Measurements from ENCODE around the gene MEF2D.

MEF2D gene

DNA sequence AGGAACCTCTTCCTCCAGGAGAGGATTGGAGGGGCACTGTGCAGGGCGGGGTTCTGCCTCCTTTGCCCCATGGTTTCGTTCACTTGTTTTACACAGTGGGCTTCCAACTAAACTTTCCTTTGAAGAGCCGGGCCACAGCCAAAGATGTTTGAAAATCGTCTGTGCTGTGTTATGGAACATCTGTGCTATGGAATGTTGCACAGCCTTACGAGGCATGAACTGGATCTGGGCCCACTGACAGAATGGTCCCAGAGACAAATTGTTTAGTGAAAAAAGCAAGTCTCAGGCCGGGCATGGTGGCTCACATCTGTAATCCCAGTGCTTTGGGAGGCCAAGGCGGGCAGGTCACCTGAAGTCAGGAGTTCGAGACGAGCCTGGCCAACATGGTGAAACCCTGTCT, 12.6 kb upstream of the MEF2D start:
- no peaks in the 10 kb centered on the region for H3K36me3 ChIP-seq (replicated peaks in 1 of 2; ENCODE audit: control insufficient read depth in 2 of 2, insufficient read depth in 2 of 2, low read length in 2 of 2)
- H2BK12ac ChIP-seq (ENCODE audit: low read length), result no peak overlapping the region
- no peak overlapping the region for H2AK5ac ChIP-seq (ENCODE audit: low read depth, low read length)
- H4K91ac ChIP-seq (ENCODE audit: low read depth, low read length, poor library complexity), result no peak overlapping the region
- peaks cover 0 to 52% (median 2%) of the 10 kb centered on the region in 3 experiments for H3K27me3 ChIP-seq (ENCODE audit: control insufficient read depth in 3 of 3, insufficient read depth in 3 of 3, low read depth in 1 of 3, low read length in 3 of 3)
- H3K9me3 ChIP-seq (replicated peaks in 1 of 2; ENCODE audit: control insufficient read depth in 2 of 2, insufficient read depth in 1 of 2, low read depth in 1 of 2, low read length in 2 of 2), result no peaks in the 10 kb centered on the region
- H3K9ac ChIP-seq (ENCODE audit: low read depth, low read length, poor library complexity), result no peak overlapping the region
- H2BK120ac ChIP-seq (ENCODE audit: low read depth, low read length), result no peak overlapping the region
- H2BK15ac ChIP-seq (ENCODE audit: low read length), result no peak overlapping the region
- no peak overlapping the region for H3K4me3 ChIP-seq (ENCODE audit: low read length in 2 of 2)
- WGBS, 2 donors (ENCODE audit: extremely low coverage in 2 of 2, insufficient read length in 2 of 2, insufficient replicate concordance in 1 of 2), result no CpG with 5 or more reads among the region's 9 CpGs
- no peak overlapping the region for H2BK5ac ChIP-seq (ENCODE audit: low read length)
- no peak overlapping the region for H3K4me2 ChIP-seq (ENCODE audit: insufficient read depth, low read length, poor library complexity, severe bottlenecking)
- no peak overlapping the region for H3K14ac ChIP-seq (ENCODE audit: low read length)
- no peak overlapping the region for H4K8ac ChIP-seq (ENCODE audit: low read depth, low read length)
- no peak overlapping the region for H3K4ac ChIP-seq (ENCODE audit: low read length)
- DNase-seq (ENCODE audit: low spot score), result no peak
- peaks cover 0 to 8% of the 10 kb centered on the region in 2 donors for H3K4me1 ChIP-seq (ENCODE audit: control insufficient read depth in 2 of 2, insufficient read depth in 1 of 2, low read depth in 1 of 2, low read length in 2 of 2)
- no peak overlapping the region for H3K27ac ChIP-seq (replicated peaks; ENCODE audit: low read length)
- peaks cover 3% of the 10 kb centered on the region for H3K79me1 ChIP-seq (ENCODE audit: low read depth, low read length)
- no peak overlapping the region for H3K23ac ChIP-seq (ENCODE audit: low read depth, low read length, poor library complexity)
- no peak overlapping the region for H2AFZ ChIP-seq (ENCODE audit: low read length)
- no peak overlapping the region for H3K18ac ChIP-seq (ENCODE audit: low read length)

DNA sequence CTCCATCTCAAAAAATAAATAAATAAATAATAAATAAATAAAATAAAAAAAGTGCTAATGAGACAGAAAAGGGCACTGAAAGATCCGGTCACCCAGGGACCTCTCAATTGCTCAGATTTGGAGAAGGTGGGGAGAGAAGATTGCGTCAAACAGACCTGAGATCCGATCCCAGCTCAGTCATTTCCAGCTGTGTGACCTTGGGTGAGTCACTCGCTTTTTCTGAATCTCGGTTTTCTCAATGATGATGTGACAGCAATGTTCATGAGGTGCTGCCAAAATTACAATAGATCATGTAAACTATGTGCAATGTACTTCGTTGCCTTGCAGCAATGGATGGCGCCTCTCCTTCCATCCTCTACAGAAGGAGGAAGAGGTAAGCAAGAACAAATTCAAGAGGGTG, 11.1 kb upstream of the MEF2D start:
- Histone ChIP-seq H3K4ac (ENCODE audit: low read length) (no peak overlapping the region), H2BK12ac (ENCODE audit: low read length) (no peak overlapping the region), H3K4me3 (ENCODE audit: low read length in 2 of 2) (no peak overlapping the region), H3K36me3 (replicated peaks in 1 of 2; ENCODE audit: control insufficient read depth in 2 of 2, insufficient read depth in 2 of 2, low read length in 2 of 2) (no peaks in the 10 kb centered on the region), H3K23ac (ENCODE audit: low read depth, low read length, poor library complexity) (no peak overlapping the region), H3K4me2 (ENCODE audit: insufficient read depth, low read length, poor library complexity, severe bottlenecking) (no peak overlapping the region), H3K4me1 (ENCODE audit: control insufficient read depth in 2 of 2, insufficient read depth in 1 of 2, low read depth in 1 of 2, low read length in 2 of 2) (peaks cover 0 to 8% of the 10 kb centered on the region in 2 donors), H2AFZ (ENCODE audit: low read length) (no peak overlapping the region), H3K79me1 (ENCODE audit: low read depth, low read length) (peaks cover 3% of the 10 kb centered on the region), H3K18ac (ENCODE audit: low read length) (no peak overlapping the region), H2AK5ac (ENCODE audit: low read depth, low read length) (no peak overlapping the region), H3K27me3 (ENCODE audit: control insufficient read depth in 3 of 3, insufficient read depth in 3 of 3, low read depth in 1 of 3, low read length in 3 of 3) (peaks cover 0 to 53% (median 2%) of the 10 kb centered on the region in 3 experiments), H4K8ac (ENCODE audit: low read depth, low read length) (no peak overlapping the region), H2BK5ac (ENCODE audit: low read length) (no peak overlapping the region), H3K14ac (ENCODE audit: low read length) (no peak overlapping the region), H3K27ac (replicated peaks; ENCODE audit: low read length) (no peak overlapping the region), H2BK120ac (ENCODE audit: low read depth, low read length) (no peak overlapping the region), H4K91ac (ENCODE audit: low read depth, low read length, poor library complexity) (no peak overlapping the region), H2BK15ac (ENCODE audit: low read length) (no peak overlapping the region), H3K9me3 (replicated peaks in 1 of 2; ENCODE audit: control insufficient read depth in 2 of 2, insufficient read depth in 1 of 2, low read depth in 1 of 2, low read length in 2 of 2) (no peaks in the 10 kb centered on the region), H3K9ac (ENCODE audit: low read depth, low read length, poor library complexity) (no peak overlapping the region)
- no peak for DNase-seq (ENCODE audit: low spot score)
- WGBS, 2 donors (ENCODE audit: extremely low coverage in 2 of 2, insufficient read length in 2 of 2, insufficient replicate concordance in 1 of 2), result no CpG with 5 or more reads among the region's 7 CpGs

GRCh38 chr1:156510709-156511108, 10.1 kb upstream of the MEF2D start:
- H2BK15ac ChIP-seq (ENCODE audit: low read length), result peak overlapping the region; percentile 96
- H2BK12ac ChIP-seq (ENCODE audit: low read length), result peak overlapping the region; percentile 63
- H4K91ac ChIP-seq (ENCODE audit: low read depth, low read length, poor library complexity), result no peak overlapping the region
- H3K4me1 ChIP-seq (ENCODE audit: control insufficient read depth in 2 of 2, insufficient read depth in 1 of 2, low read depth in 1 of 2, low read length in 2 of 2), result peaks cover 0 to 8% of the 10 kb centered on the region in 2 donors
- no peaks in the 10 kb centered on the region for H3K9me3 ChIP-seq (replicated peaks in 1 of 2; ENCODE audit: control insufficient read depth in 2 of 2, insufficient read depth in 1 of 2, low read depth in 1 of 2, low read length in 2 of 2)
- no CpG with 5 or more reads among the region's 13 CpGs for WGBS, 2 donors (ENCODE audit: extremely low coverage in 2 of 2, insufficient read length in 2 of 2, insufficient replicate concordance in 1 of 2)
- no peak for DNase-seq (ENCODE audit: low spot score)
- peaks cover 0 to 48% (median 2%) of the 10 kb centered on the region in 3 experiments for H3K27me3 ChIP-seq (ENCODE audit: control insufficient read depth in 3 of 3, insufficient read depth in 3 of 3, low read depth in 1 of 3, low read length in 3 of 3)
- peak overlapping the region; percentile 20 for H2BK120ac ChIP-seq (ENCODE audit: low read depth, low read length)
- no peak overlapping the region for H3K9ac ChIP-seq (ENCODE audit: low read depth, low read length, poor library complexity)
- peak overlapping the region; percentile 8 for H4K8ac ChIP-seq (ENCODE audit: low read depth, low read length)
- no peak overlapping the region for H3K4ac ChIP-seq (ENCODE audit: low read length)
- H3K14ac ChIP-seq (ENCODE audit: low read length), result no peak overlapping the region
- H3K4me2 ChIP-seq (ENCODE audit: insufficient read depth, low read length, poor library complexity, severe bottlenecking), result no peak overlapping the region
- H3K79me1 ChIP-seq (ENCODE audit: low read depth, low read length), result peaks cover 3% of the 10 kb centered on the region
- H3K23ac ChIP-seq (ENCODE audit: low read depth, low read length, poor library complexity), result peak overlapping the region; percentile 82
- no peak overlapping the region for H3K4me3 ChIP-seq (ENCODE audit: low read length in 2 of 2)
- no peak overlapping the region for H3K27ac ChIP-seq (replicated peaks; ENCODE audit: low read length)
- peak overlapping the region; percentile 29 for H3K18ac ChIP-seq (ENCODE audit: low read length)
- no peak overlapping the region for H2BK5ac ChIP-seq (ENCODE audit: low read length)
- no peak overlapping the region for H2AFZ ChIP-seq (ENCODE audit: low read length)
- H2AK5ac ChIP-seq (ENCODE audit: low read depth, low read length), result no peak overlapping the region
- no peaks in the 10 kb centered on the region for H3K36me3 ChIP-seq (replicated peaks in 1 of 2; ENCODE audit: control insufficient read depth in 2 of 2, insufficient read depth in 2 of 2, low read length in 2 of 2)

DNA sequence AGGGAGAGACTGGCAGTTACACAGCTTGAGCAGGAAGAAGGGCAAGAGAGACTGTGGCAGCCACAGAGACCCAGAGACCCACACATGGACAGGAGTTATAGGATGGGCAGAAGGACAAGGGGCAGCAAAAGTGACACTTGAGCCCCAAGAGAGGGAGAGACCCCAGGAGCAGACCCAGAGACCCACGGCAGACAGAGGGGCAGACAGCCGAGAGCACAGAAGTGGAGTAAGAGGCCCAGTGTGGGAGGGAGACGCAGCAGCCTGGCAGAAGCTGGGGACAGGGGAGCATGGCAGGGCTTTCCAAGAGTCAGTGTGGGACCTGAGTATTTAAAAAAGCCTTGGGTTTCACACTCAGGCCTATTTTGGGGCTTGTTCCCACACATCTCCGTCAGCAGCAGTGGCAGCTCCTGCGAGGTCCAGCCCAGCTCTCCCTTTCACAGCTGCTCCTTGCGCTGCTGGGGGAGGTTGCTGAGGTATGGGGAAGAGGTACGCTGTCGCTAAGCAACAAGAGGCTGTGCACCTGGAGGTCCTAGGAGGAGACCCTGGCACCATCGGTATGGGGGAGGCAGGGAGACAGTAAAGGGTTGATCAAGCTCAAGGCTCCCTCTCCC, 9.0 kb upstream of the MEF2D start:
- H2AK5ac ChIP-seq (ENCODE audit: low read depth, low read length), result no peak overlapping the region
- no peak for DNase-seq (ENCODE audit: low spot score)
- H3K18ac ChIP-seq (ENCODE audit: low read length), result no peak overlapping the region
- H3K27me3 ChIP-seq (ENCODE audit: control insufficient read depth in 3 of 3, insufficient read depth in 3 of 3, low read depth in 1 of 3, low read length in 3 of 3), result peaks cover 0 to 44% (median 2%) of the 10 kb centered on the region in 3 experiments
- no peak overlapping the region for H3K23ac ChIP-seq (ENCODE audit: low read depth, low read length, poor library complexity)
- no peak overlapping the region for H3K4me2 ChIP-seq (ENCODE audit: insufficient read depth, low read length, poor library complexity, severe bottlenecking)
- H4K8ac ChIP-seq (ENCODE audit: low read depth, low read length), result no peak overlapping the region
- no peak overlapping the region for H2BK120ac ChIP-seq (ENCODE audit: low read depth, low read length)
- no peak overlapping the region for H4K91ac ChIP-seq (ENCODE audit: low read depth, low read length, poor library complexity)
- no peaks in the 10 kb centered on the region for H3K9me3 ChIP-seq (replicated peaks in 1 of 2; ENCODE audit: control insufficient read depth in 2 of 2, insufficient read depth in 1 of 2, low read depth in 1 of 2, low read length in 2 of 2)
- H2AFZ ChIP-seq (ENCODE audit: low read length), result peak overlapping the region; percentile 8
- H2BK5ac ChIP-seq (ENCODE audit: low read length), result no peak overlapping the region
- peaks cover 3% of the 10 kb centered on the region for H3K79me1 ChIP-seq (ENCODE audit: low read depth, low read length)
- no peaks in the 10 kb centered on the region for H3K36me3 ChIP-seq (replicated peaks in 1 of 2; ENCODE audit: control insufficient read depth in 2 of 2, insufficient read depth in 2 of 2, low read length in 2 of 2)
- no peak overlapping the region for H3K14ac ChIP-seq (ENCODE audit: low read length)
- no peak overlapping the region for H3K27ac ChIP-seq (replicated peaks; ENCODE audit: low read length)
- no peak overlapping the region for H2BK12ac ChIP-seq (ENCODE audit: low read length)
- no peak overlapping the region for H3K9ac ChIP-seq (ENCODE audit: low read depth, low read length, poor library complexity)
- H2BK15ac ChIP-seq (ENCODE audit: low read length), result no peak overlapping the region
- H3K4ac ChIP-seq (ENCODE audit: low read length), result no peak overlapping the region
- WGBS, 2 donors (ENCODE audit: extremely low coverage in 2 of 2, insufficient read length in 2 of 2, insufficient replicate concordance in 1 of 2), result no CpG with 5 or more reads among the region's 9 CpGs
- H3K4me3 ChIP-seq (ENCODE audit: low read length in 2 of 2), result no peak overlapping the region
- peaks cover 4 to 12% of the 10 kb centered on the region in 2 donors for H3K4me1 ChIP-seq (ENCODE audit: control insufficient read depth in 2 of 2, insufficient read depth in 1 of 2, low read depth in 1 of 2, low read length in 2 of 2)

All from neuronal stem cell (in vitro differentiated cells).